ENCODE results near the gene AIF1.
"Not testable (repeated sequence)": the region's sequence is repeated elsewhere in the genome, so short reads cannot be mapped to it uniquely, and the experiment has no call there.

The AIF1 gene

DNA sequence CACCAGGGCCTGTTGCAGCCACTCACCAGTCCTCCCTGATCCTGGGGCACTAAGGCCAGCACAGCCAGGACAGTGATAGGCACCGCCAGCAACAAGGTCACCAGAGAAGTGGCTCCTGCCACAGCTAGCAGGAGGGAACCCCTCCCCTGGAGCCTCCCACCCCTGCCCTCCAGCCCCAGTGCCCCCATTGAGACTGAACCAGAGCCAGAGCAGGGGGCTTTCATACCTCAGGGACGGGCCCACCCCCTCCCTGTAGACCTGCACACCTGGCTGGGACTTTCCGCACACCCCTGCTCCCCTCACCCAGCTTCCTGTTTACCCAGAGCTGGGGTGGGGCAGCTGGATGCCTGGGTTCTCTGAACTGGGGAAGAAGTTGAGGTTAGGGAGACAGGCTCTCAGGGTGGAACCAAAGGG is 32.8 kb upstream of the AIF1 start, which contains the start of gene LTB:
Gene LTB (minus strand): TSS at position 195 of the 414 bp plus-strand sequence. CDS start 7 bp downstream, at position 188.
- Histone ChIP-seq H3K36me3 (ENCODE audit: insufficient read depth, low read length) (no peaks in the 10 kb centered on the region), H3K4me3 (ENCODE audit: low read depth, low read length) (peak within 1 kb of the TSS; percentile 98), H3K4me1 (ENCODE audit: control insufficient read depth, insufficient read depth, low read length, unreplicated experiment) (peaks cover 5% of the 10 kb centered on the region), H3K27me3 (ENCODE audit: insufficient read depth, low read length) (no peaks in the 10 kb centered on the region), H3K79me2 (ENCODE audit: control insufficient read depth, insufficient read depth, low read length, unreplicated experiment) (peaks cover 4% of the 10 kb centered on the region), H3K27ac (ENCODE audit: low read depth, low read length) (no peak within 1 kb of the TSS), H2AFZ (ENCODE audit: low read length, unreplicated experiment) (peak within 1 kb of the TSS; percentile 97)

DNA sequence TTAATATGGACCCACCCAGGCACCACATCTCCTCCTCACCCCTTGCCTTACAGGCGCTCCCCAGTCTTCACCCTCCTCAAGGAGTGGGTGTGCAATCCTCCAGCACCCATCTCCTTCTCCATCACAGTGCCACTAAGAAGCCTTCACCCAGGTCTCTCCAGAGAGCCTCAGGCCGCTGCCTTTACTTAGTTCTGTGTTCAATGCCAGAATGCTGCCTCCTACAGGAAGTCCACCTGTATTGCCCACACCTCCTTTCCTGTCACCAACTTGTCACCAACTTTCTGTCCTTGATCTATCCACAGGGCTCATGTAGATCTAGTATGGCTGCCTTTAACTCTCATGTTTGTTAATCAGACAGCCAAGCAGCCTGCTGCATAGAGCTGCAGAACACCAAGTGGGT is 29.5 kb upstream of the AIF1 start:
- Histone ChIP-seq H3K27ac (ENCODE audit: low read depth, low read length) (no peak overlapping the region), H3K4me3 (ENCODE audit: low read depth, low read length) (no peak overlapping the region), H3K4me1 (ENCODE audit: control insufficient read depth, insufficient read depth, low read length, unreplicated experiment) (peaks cover 5% of the 10 kb centered on the region), H2AFZ (ENCODE audit: low read length, unreplicated experiment) (no peak overlapping the region), H3K79me2 (ENCODE audit: control insufficient read depth, insufficient read depth, low read length, unreplicated experiment) (peaks cover 4% of the 10 kb centered on the region), H3K27me3 (ENCODE audit: insufficient read depth, low read length) (no peaks in the 10 kb centered on the region), H3K36me3 (ENCODE audit: insufficient read depth, low read length) (no peaks in the 10 kb centered on the region)

DNA sequence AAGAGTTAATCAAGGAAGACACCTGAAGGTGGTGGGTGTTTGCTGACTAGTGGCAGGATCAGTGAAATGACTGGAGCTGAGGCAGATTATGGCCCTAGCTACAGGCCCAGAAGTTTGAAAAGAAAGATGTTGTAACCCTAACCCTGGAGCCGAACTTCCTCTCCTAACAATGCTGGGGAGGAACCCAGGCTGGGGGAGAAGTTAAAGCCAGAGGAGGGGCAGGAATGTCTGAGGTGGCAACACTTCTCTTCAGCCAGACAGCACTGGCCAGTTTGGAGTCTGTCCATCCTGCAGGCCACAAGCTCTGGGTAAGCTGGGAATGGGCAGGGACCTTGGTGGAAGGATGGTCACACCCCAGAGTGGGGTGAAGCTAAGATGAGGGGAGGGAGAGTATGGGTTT is 29.0 kb upstream of the AIF1 start, which contains the start of gene LST1:
Gene LST1 (plus strand): TSS at position 270 of the 400 bp plus-strand sequence. CDS start 1,023 bp downstream, outside the sequence.
- Histone ChIP-seq H2AFZ (ENCODE audit: low read length, unreplicated experiment) (no peak within 1 kb of the TSS), H3K4me3 (ENCODE audit: low read depth, low read length) (no peak within 1 kb of the TSS), H3K27ac (ENCODE audit: low read depth, low read length) (no peak within 1 kb of the TSS), H3K27me3 (ENCODE audit: insufficient read depth, low read length) (no peaks in the 10 kb centered on the region), H3K4me1 (ENCODE audit: control insufficient read depth, insufficient read depth, low read length, unreplicated experiment) (peaks cover 5% of the 10 kb centered on the region), H3K36me3 (ENCODE audit: insufficient read depth, low read length) (no peaks in the 10 kb centered on the region), H3K79me2 (ENCODE audit: control insufficient read depth, insufficient read depth, low read length, unreplicated experiment) (peaks cover 4% of the 10 kb centered on the region)

DNA sequence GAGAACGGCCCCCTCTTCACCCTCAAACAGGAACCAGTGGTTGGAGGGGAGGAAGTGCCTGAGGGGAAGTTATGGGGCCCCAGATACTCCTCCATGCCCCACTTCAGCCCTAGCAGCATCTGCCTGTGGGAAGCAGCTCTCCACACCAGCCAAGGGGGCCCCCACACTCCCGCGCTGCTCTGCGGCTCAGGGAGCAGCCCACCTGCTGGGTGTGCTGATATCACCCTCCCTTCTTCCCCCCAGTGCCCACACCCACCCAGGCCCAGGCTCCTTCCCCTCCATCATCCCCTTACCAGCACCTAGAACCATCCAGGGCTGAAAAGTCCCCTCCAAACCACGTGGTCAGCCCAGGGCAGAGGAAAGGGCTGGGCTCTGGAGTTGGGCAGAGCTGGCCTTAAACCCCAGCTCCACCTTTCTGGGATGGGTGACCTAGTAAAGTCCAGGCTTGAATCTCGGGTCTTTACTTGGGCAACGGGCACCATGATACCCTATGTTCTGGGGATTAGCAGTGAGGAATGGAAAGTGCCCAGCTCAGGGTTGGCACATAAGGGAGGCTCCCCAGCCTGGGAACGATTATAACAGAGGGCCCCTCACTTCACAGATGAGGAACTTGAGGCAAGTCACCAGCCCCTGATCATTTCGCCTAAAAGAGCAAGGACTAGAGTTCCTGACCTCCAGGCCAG is 28.3 kb upstream of the AIF1 start:
- Histone ChIP-seq H3K36me3 (ENCODE audit: insufficient read depth, low read length) (no peaks in the 10 kb centered on the region), H3K4me3 (ENCODE audit: low read depth, low read length) (no peak overlapping the region), H3K79me2 (ENCODE audit: control insufficient read depth, insufficient read depth, low read length, unreplicated experiment) (no peaks in the 10 kb centered on the region), H3K27me3 (ENCODE audit: insufficient read depth, low read length) (no peaks in the 10 kb centered on the region), H3K4me1 (ENCODE audit: control insufficient read depth, insufficient read depth, low read length, unreplicated experiment) (peaks cover 2% of the 10 kb centered on the region), H2AFZ (ENCODE audit: low read length, unreplicated experiment) (no peak overlapping the region), H3K27ac (ENCODE audit: low read depth, low read length) (no peak overlapping the region)

DNA sequence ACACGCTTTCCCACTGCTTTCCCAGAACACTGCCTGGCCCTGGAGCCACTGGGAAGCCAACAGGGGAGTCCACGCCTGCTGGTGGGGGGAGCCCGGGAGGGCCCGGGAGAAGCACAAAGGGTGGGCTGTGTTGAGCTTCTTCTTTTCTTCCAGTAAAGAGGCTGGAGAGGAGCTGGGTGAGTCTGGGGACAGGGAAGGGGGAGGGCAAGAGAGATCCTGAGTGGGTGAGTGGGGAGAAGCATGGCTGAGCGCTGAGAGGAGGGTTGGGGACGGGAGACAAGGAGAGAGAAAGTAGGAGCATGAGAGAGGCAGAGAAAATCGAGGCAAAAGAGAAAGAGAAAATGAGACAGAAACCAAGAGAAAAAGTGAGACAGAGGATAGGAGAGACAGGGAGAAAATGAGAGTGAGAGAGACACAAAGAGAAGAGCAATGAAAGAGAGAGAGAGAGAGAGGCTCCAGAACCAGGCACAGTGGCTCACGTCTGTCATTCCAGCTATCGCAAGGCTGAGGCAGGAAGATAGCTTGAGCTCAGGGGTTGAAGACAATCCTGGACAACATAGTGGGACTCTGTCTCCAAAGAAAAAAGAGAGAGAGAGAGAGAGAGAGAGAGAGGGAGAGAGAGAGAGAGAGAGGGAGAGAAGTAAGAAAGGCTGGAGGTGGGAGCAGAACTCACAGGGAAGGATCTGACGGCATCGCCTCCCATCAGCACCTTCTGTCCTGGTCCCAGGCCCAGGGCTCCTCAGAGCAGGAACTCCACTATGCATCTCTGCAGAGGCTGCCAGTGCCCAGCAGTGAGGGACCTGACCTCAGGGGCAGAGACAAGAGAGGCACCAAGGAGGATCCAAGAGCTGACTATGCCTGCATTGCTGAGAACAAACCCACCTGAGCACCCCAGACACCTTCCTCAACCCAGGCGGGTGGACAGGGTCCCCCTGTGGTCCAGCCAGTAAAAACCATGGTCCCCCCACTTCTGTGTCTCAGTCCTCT is 26.9 kb upstream of the AIF1 start:
- no peak overlapping the region for H3K27ac ChIP-seq (ENCODE audit: low read depth, low read length)
- no peaks in the 10 kb centered on the region for H3K4me1 ChIP-seq (ENCODE audit: control insufficient read depth, insufficient read depth, low read length, unreplicated experiment)
- no peak overlapping the region for H3K4me3 ChIP-seq (ENCODE audit: low read depth, low read length)
- H3K79me2 ChIP-seq (ENCODE audit: control insufficient read depth, insufficient read depth, low read length, unreplicated experiment): no peaks in the 10 kb centered on the region
- no peak overlapping the region for H2AFZ ChIP-seq (ENCODE audit: low read length, unreplicated experiment)
- H3K36me3 ChIP-seq (ENCODE audit: insufficient read depth, low read length): no peaks in the 10 kb centered on the region
- no peaks in the 10 kb centered on the region for H3K27me3 ChIP-seq (ENCODE audit: insufficient read depth, low read length)

DNA sequence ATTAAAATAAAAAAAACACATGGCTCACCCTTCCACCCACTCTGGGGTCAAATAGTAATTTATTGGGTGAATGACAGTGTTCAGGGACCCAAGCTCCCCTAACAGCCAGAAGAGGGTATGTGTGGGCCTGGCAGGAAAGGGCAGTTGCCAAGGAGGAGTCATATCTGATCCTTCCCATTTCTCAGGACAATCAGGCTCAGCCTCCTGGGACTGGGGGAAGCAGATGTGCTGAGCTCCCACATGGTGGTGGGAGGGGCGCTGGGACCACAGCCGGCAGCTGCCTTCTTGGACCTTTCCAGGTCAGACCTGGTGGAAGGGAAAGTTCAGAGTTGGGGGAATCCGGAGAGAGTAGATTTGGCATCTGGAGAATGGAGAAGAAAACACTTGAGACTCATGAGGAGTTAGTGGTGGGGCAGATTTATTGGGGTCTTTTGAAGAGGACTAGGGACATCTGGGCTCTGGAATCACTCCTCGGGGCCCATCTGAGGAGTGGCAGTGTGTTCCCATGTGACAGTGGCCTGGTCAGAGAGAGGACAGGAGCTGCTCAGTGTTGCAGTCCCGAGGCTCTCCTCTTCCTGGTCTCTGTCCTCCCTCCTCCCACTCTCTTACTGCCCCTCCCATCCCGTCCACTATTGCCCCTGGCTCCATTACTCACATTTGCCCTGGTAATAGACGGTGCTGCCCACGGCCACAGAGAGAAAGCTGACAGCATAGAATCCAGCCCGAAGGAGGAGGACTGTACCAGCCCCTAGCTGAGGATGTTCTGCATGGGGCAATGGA is 26.0 kb upstream of the AIF1 start:
- Histone ChIP-seq H2AFZ (ENCODE audit: low read length, unreplicated experiment) (no peak overlapping the region), H3K27ac (ENCODE audit: low read depth, low read length) (no peak overlapping the region), H3K36me3 (ENCODE audit: insufficient read depth, low read length) (no peaks in the 10 kb centered on the region), H3K27me3 (ENCODE audit: insufficient read depth, low read length) (no peaks in the 10 kb centered on the region), H3K4me3 (ENCODE audit: low read depth, low read length) (no peak overlapping the region), H3K79me2 (ENCODE audit: control insufficient read depth, insufficient read depth, low read length, unreplicated experiment) (no peaks in the 10 kb centered on the region), H3K4me1 (ENCODE audit: control insufficient read depth, insufficient read depth, low read length, unreplicated experiment) (no peaks in the 10 kb centered on the region)

DNA sequence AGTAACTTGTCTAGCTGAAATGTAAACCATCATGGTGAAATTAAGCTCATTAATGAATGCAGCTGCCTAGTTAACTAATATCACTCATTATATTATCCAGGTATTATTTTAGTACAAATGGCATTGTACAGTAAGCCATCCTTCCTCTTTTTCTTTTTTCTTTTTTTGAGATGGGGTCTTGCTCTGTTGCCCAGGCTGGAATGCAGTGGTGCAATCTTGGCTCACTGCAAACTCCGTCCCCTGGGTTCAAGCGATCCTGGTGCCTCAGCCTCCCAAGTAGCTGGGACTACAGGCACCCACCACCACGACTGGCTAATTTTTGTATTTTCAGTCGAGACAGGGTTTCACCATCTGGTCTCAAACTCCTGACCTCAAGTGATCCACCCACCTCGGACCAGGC is 24.3 kb upstream of the AIF1 start:
- H3K4me1 ChIP-seq (ENCODE audit: control insufficient read depth, insufficient read depth, low read length, unreplicated experiment); H3K27me3 ChIP-seq (ENCODE audit: insufficient read depth, low read length); H2AFZ ChIP-seq (ENCODE audit: low read length, unreplicated experiment); H3K27ac ChIP-seq (ENCODE audit: low read depth, low read length); H3K36me3 ChIP-seq (ENCODE audit: insufficient read depth, low read length); H3K79me2 ChIP-seq (ENCODE audit: control insufficient read depth, insufficient read depth, low read length, unreplicated experiment); H3K4me3 ChIP-seq (ENCODE audit: low read depth, low read length): not testable (repeated sequence)

DNA sequence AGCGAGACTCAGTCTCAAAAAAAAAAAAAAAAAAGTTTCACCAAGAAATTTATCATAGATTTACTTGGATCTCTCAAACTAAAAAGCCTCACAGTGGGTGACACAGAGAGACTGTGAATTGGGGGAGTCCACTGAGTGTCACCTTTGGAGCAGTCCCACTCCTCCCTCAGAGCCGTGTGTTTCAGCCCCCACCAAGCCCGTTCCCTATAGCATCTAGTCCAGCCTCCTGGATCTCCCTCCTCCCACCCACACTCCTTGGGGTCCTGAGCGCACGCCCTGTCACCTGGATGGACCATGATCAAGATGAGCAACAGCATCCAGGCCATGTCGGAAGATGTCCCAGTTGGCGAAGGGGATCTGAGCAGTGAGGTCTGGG is 22.6 kb upstream of the AIF1 start:
- Histone ChIP-seq H3K79me2 (ENCODE audit: control insufficient read depth, insufficient read depth, low read length, unreplicated experiment) (no peaks in the 10 kb centered on the region), H3K27ac (ENCODE audit: low read depth, low read length) (no peak overlapping the region), H3K4me3 (ENCODE audit: low read depth, low read length) (no peak overlapping the region), H3K27me3 (ENCODE audit: insufficient read depth, low read length) (no peaks in the 10 kb centered on the region), H3K36me3 (ENCODE audit: insufficient read depth, low read length) (no peaks in the 10 kb centered on the region), H2AFZ (ENCODE audit: low read length, unreplicated experiment) (no peak overlapping the region), H3K4me1 (ENCODE audit: control insufficient read depth, insufficient read depth, low read length, unreplicated experiment) (no peaks in the 10 kb centered on the region)

DNA sequence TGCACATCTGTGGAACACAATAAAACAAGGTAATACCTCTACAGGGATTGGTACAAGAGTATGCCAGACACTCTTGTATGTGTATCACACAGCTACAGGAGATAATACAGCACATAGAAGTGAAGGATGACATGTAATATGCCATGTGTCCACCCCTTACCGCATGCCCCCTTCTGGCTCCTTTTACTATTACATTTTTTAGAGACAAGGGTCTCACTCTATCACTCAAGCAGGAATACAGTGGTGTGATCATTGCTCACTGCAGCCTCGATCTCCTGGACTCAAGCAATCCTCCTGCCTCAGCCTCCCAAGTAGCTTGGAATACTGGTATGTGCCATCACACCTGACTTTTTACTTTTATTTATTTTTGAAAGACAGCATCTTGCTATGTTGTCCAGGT is 18.0 kb upstream of the AIF1 start:
- Histone ChIP-seq H3K79me2 (ENCODE audit: control insufficient read depth, insufficient read depth, low read length, unreplicated experiment) (no peaks in the 10 kb centered on the region), H3K4me1 (ENCODE audit: control insufficient read depth, insufficient read depth, low read length, unreplicated experiment) (no peaks in the 10 kb centered on the region), H3K27me3 (ENCODE audit: insufficient read depth, low read length) (no peaks in the 10 kb centered on the region), H3K36me3 (ENCODE audit: insufficient read depth, low read length) (no peaks in the 10 kb centered on the region), H3K27ac (ENCODE audit: low read depth, low read length) (no peak overlapping the region), H3K4me3 (ENCODE audit: low read depth, low read length) (no peak overlapping the region), H2AFZ (ENCODE audit: low read length, unreplicated experiment) (no peak overlapping the region)

DNA sequence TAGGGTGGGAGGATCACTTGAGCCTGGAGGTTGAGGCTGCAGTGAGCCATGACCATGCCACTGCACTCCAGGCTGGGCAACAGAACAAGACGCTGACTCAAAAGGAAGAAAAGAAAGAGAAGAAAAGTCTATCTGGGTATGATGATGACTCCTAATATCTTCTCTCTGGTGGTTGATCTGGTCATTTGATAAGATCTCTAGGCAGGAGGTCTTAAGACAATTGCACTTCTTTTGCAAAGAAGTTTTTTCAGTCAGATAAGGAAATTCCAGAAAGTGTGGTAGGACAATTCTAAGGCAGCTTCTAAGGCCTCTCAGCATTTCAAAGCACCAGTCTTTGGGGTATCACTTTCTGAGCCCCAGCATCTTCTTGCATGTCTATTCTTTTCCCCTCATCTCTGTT is 7.7 kb upstream of the AIF1 start:
- H3K4me3 ChIP-seq (ENCODE audit: low read depth, low read length): no peak overlapping the region
- no peak overlapping the region for H3K27ac ChIP-seq (ENCODE audit: low read depth, low read length)
- H3K4me1 ChIP-seq (ENCODE audit: control insufficient read depth, insufficient read depth, low read length, unreplicated experiment): no peaks in the 10 kb centered on the region
- no peaks in the 10 kb centered on the region for H3K36me3 ChIP-seq (ENCODE audit: insufficient read depth, low read length)
- no peaks in the 10 kb centered on the region for H3K27me3 ChIP-seq (ENCODE audit: insufficient read depth, low read length)
- no peaks in the 10 kb centered on the region for H3K79me2 ChIP-seq (ENCODE audit: control insufficient read depth, insufficient read depth, low read length, unreplicated experiment)
- no peak overlapping the region for H2AFZ ChIP-seq (ENCODE audit: low read length, unreplicated experiment)

Data from ACC112 (cell line).